ENCODE data around the gene OSCAR. TPM values are rescaled to one million over a fixed set of nuclear protein-coding genes. Genes with fewer than 3 reads are reported as not detected.

OSCAR gene, protein sequence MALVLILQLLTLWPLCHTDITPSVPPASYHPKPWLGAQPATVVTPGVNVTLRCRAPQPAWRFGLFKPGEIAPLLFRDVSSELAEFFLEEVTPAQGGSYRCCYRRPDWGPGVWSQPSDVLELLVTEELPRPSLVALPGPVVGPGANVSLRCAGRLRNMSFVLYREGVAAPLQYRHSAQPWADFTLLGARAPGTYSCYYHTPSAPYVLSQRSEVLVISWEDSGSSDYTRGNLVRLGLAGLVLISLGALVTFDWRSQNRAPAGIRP
- total RNA-seq (under 1 TPM in 1 of 2 experiments, not detected in 1; 0.33 TPM), polyA plus RNA-seq (under 1 TPM in 1 of 3 donors, not detected in 2; 0.16 TPM), total RNA-seq (0 to 0.59 (median 0.22) reads per million in 6 experiments)

DNA sequence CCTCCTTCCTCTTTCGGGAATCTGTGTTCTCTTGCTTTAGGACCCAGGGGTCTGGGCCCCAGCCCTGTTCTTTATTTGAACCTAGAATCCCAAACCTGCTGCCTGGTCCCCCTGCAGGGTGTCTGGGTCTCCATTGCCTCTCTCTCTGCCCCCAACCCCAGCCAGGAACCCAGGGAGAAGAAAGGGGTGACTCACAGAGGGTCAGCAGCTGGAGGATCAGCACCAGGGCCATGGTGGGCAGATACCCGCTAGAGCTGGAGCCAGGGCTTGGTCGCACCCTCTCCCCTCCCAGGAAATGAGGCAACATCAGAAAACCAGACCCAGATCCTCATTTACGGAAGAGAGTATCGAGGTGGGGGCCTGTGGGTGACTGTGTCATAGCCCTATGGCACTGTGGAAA is at the start of gene OSCAR:
OSCAR (minus strand) TSS at position 243 of the 400 bp plus-strand sequence; CDS start at position 232, 11 bp downstream.
- H3K9me3 Mint-ChIP-seq, result no peaks in the 10 kb centered on the region
- ATAC-seq (no peak), DNase-seq (no peak)
- H3K27ac Mint-ChIP-seq, result peak within 1 kb of the TSS in 8 of 10 donors; percentile 6 to 81 (median 59)
- peaks cover 0 to 3% (median 0%) of the 10 kb centered on the region in 3 donors for H3K36me3 Mint-ChIP-seq
- H3K4me1 Mint-ChIP-seq, result peaks cover 18 to 39% (median 34%) of the 10 kb centered on the region in 4 donors
- peak within 1 kb of the TSS; percentile 16 to 99 (median 52) for H3K4me3 Mint-ChIP-seq
- POLR2A ChIA-PET, result interaction anchor here (4.7 kb wide), 1 partner anchor 15 kb away, joined by 52 read pairs; the partner anchor contains the start of genes PRPF31 and TFPT
- H3K27me3 Mint-ChIP-seq, result peaks cover 0 to 6% (median 0%) of the 10 kb centered on the region in 5 donors

DNA sequence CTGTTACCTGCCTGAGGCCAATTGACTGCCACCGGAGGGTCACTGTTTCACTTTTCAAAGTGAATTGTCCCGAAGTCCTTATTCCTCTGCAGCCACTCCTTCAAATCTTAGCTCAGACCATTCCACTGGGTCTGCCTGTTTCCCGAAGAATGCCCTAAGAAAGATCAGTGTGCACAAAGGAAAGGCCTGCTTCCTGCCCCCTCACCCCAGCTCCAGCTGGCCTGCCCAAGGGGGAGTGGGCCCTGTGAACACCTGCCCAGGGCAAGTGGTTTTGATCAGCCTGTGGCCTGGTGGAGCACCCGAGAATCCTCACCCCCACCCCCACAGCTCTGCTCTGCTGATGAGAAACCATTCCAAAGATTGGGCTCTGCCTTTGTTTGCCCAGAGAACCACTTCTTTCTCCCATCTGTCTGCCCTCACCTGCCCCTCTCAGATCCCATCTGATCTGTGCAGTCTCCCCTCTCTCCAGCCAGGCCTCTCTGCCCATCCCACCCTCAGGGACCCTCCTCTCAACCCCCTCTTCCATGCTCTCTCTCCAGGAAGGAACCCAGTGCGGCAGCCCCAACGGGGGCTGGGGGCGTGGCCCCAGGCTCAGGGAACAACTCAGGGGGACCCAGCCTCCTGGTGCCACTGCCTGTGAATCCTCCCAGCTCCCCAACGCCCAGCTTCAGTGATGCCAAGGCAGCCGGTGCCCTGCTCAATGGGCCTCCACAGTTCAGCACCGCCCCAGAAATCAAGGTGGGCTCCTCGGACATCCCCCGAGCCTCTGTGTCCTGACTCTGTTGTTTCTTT is 48.6 kb upstream of the OSCAR start:
- ATAC-seq, result no peak
- Mint-ChIP-seq H3K9me3 (no peaks in the 10 kb centered on the region), H3K36me3 (peaks cover 0 to 86% (median 2%) of the 10 kb centered on the region in 3 donors), H3K27ac (peak overlapping the region in 9 of 10 donors; percentile 25 to 88 (median 52)), H3K4me3 (no peak overlapping the region), H3K27me3 (no peaks in the 10 kb centered on the region), H3K4me1 (peaks cover 9 to 30% (median 23%) of the 10 kb centered on the region in 4 donors)
- POLR2A ChIA-PET, result interaction anchor here (0.6 to 5.4 kb wide), 3 partner anchors 10 to 14 kb away, joined by 3 to 36 read pairs (median 10); partner anchors contain the start of genes CNOT3 and LENG1
- no peak for DNase-seq

DNA sequence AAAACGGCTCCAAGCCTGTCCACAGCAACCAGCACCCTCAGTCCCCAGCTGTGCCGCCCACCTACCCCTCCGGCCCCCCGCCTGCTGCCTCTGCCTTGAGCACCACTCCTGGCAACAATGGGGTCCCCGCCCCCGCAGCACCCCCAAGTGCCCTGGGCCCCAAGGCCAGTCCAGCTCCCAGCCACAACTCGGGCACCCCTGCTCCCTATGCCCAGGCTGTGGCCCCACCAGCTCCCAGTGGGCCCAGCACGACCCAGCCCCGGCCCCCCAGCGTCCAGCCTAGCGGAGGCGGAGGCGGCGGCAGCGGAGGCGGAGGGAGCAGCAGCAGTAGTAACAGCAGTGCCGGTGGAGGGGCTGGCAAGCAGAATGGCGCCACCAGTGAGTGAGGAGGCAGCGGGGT is 47.6 kb upstream of the OSCAR start:
- Mint-ChIP-seq H3K4me1 (peaks cover 0 to 29% (median 15%) of the 10 kb centered on the region in 4 donors), H3K9me3 (no peaks in the 10 kb centered on the region), H3K27ac (no peak overlapping the region), H3K36me3 (peaks cover 0 to 86% (median 10%) of the 10 kb centered on the region in 3 donors), H3K27me3 (no peaks in the 10 kb centered on the region), H3K4me3 (no peak overlapping the region)
- POLR2A ChIA-PET, result interaction anchor here (2.9 to 5.4 kb wide), 2 partner anchors 11 kb away, joined by 10 to 36 read pairs; partner anchors contain the start of genes CNOT3 and LENG1
- ATAC-seq (no peak), DNase-seq (no peak)

DNA sequence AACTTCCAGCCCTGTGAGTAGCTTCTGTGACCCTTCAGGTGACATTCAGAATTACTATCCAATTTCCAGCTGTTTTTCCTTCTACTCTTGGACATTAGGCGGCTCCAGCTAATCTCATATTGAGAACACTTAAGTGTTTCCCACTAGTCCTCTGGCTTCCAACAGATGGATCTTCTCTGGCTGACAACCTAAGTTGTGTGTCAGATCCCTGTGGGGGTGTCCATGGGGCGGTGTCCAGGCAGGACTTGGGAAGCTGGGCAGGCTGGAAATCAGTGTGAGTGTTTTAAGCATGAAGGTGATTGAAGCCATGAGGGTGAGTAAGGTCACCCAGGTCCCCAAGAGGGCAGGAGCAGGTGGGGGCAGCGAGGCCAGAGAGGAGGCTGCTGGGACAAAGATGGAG is 47.1 kb upstream of the OSCAR start:
- POLR2A ChIA-PET, result interaction anchor here (2.9 to 5.4 kb wide), 2 partner anchors 10 to 12 kb away, joined by 10 to 36 read pairs; partner anchors contain the start of genes CNOT3 and LENG1
- no peak for DNase-seq
- Mint-ChIP-seq H3K36me3 (peaks cover 0 to 87% (median 10%) of the 10 kb centered on the region in 3 donors), H3K27ac (peak overlapping the region in 2 of 10 donors; percentile 20 to 40), H3K27me3 (no peaks in the 10 kb centered on the region), H3K4me1 (peaks cover 0 to 30% (median 12%) of the 10 kb centered on the region in 4 donors), H3K9me3 (no peaks in the 10 kb centered on the region), H3K4me3 (no peak overlapping the region)
- no peak for ATAC-seq

DNA sequence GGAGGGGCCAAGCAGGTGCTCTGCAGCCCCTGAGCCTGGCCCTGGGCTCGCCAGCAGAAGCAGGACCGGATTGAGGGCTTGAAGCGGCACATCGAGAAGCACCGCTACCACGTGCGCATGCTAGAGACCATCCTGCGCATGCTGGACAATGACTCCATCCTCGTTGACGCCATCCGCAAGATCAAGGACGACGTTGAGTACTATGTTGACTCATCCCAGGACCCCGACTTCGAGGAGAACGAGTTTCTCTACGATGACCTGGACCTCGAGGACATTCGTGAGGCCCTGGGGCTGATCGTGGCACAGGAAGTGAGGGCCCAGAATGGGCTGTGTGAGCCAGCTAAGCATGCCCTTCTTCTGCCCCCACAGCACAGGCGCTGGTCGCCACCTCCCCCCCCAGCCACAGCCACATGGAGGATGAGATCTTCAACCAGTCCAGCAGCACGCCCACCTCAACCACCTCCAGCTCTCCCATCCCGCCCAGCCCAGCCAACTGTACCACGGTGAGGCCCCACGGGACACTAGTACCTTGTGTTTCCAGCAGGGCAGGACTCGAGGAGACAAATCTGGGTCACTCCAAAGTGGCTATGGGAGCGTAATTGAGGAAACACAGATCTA is 45.0 kb upstream of the OSCAR start:
- peaks cover 0 to 75% (median 10%) of the 10 kb centered on the region in 3 donors for H3K36me3 Mint-ChIP-seq
- H3K4me3 Mint-ChIP-seq, result no peak overlapping the region
- POLR2A ChIA-PET, result interaction anchor here (1.1 to 1.9 kb wide), 2 partner anchors 14 to 31 kb away, joined by 3 to 6 read pairs; partner anchors contain the start of genes LENG1 and TFPT
- DNase-seq (no peak), ATAC-seq (no peak)
- H3K27ac Mint-ChIP-seq, result no peak overlapping the region
- H3K9me3 Mint-ChIP-seq, result no peaks in the 10 kb centered on the region
- H3K4me1 Mint-ChIP-seq, result peaks cover 7 to 37% (median 19%) of the 10 kb centered on the region in 4 donors
- H3K27me3 Mint-ChIP-seq, result no peaks in the 10 kb centered on the region

DNA sequence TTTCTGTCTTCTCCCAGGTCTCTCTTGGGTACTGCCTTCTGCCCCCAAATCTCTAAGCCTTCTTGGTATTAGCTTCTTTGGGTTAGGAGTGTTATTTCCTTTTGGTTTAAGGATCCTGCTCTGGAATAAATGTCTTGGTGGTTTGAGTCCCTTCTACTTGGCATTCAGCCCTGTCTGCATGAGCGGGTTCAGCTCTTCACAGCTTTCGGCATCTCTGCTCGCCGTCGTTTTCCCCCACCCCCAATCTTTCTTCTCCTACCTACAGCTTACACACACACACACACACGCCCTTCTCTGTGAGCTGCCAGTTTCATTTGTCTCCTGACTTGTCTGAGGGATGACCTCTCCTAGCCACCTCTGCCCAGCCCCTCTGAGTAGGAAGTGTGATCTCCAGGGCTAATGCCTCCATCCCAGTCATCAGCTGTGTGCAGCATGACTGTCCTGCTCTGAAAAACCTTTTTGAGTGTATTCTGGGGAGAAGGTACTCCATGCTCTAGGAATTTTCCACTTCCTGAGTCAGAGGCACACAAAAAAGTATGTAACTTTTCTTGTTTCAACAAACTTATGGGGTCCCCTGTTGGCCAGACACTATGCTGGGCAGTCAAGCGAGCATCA is 41.7 kb upstream of the OSCAR start:
- ATAC-seq (no peak), DNase-seq (no peak)
- Mint-ChIP-seq H3K27ac (peak overlapping the region in 8 of 10 donors; percentile 12 to 91 (median 72)), H3K36me3 (peaks cover 0 to 57% (median 10%) of the 10 kb centered on the region in 3 donors), H3K4me3 (peak overlapping the region in 3 of 10 donors; percentile 9 to 65 (median 52)), H3K27me3 (no peaks in the 10 kb centered on the region), H3K4me1 (peaks cover 24 to 51% (median 35%) of the 10 kb centered on the region in 4 donors), H3K9me3 (no peaks in the 10 kb centered on the region)
- POLR2A ChIA-PET, result interaction anchor here (1.3 to 3.0 kb wide), 2 partner anchors 9 to 15 kb away, joined by 3 to 19 read pairs; partner anchors contain the start of gene LENG1

DNA sequence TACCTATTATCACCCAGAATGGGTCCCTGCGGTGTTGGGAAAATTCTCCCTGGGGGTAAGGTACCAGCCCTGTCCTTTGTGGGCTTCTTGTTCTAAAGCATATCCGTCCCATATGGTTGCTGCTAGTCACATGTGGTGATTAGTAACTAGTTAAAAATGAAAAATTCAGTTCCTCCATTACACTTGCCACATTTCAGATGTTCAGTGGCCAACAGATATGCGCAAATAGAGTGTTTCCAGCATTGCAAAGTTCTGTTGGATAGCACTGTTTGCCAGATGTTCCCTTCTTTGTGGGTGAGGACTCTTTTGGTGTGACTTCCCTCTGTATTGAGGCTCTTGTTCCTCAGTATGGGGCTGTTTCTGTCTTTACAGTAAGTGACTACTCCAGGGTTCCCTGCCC is 40.8 kb upstream of the OSCAR start:
- Mint-ChIP-seq H3K9me3 (no peaks in the 10 kb centered on the region), H3K4me3 (peak overlapping the region in 2 of 10 donors; percentile 22 to 93), H3K27ac (peak overlapping the region in 5 of 10 donors; percentile 13 to 75 (median 67)), H3K4me1 (peaks cover 27 to 57% (median 41%) of the 10 kb centered on the region in 4 donors), H3K27me3 (no peaks in the 10 kb centered on the region), H3K36me3 (peaks cover 0 to 48% (median 10%) of the 10 kb centered on the region in 3 donors)
- ATAC-seq (no peak), DNase-seq (no peak)
- POLR2A ChIA-PET, result interaction anchor here (0.9 to 1.3 kb wide), 2 partner anchors 10 to 17 kb away, joined by 3 to 4 read pairs; no protein-coding TSS in a partner anchor

DNA sequence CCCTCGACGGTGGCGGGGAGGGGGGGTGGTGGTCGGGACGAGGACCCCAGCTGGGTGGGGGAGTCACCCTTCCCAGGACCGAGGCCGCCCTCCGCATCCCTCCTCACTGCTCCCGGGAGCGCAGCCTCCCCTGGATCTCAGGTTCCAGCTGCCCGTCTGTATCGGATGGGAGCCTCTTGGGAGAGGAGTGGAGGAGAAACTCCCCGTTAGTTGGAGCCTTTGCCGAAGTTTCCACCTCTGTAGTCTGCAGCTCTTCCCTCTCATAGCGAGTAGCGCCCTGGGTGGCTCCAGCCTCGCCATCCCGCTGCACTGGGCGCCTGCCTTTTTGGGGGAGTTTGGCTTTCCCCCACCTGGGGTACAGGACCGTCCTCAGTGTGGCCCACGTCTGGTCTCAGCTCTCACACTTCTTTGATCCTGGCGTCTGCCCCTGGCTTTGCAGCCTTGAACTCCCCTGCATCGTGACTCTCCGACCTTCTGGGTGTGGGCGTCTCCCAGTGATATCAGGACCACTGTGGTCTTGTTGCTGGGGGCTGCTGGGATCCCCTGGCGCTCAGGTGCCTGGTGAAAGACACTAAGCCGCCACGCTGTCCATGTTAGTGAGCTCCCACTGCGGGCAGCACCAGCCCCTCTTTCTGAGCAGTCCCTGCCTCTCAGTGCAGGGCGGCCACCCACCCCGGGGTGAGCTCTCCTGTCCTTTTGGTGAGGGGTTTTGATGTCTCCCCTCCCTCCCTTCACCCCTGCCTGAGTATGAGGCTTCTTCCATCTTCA is 38.1 kb upstream of the OSCAR start:
- H3K9me3 Mint-ChIP-seq, result no peaks in the 10 kb centered on the region
- H3K36me3 Mint-ChIP-seq, result peaks cover 0 to 22% (median 5%) of the 10 kb centered on the region in 3 donors
- no peak for ATAC-seq
- H3K4me3 Mint-ChIP-seq, result peak overlapping the region; percentile 78 to 93 (median 88)
- no peaks in the 10 kb centered on the region for H3K27me3 Mint-ChIP-seq
- peak overlapping the region; percentile 86 to 98 (median 90) for H3K27ac Mint-ChIP-seq
- POLR2A ChIA-PET, result interaction anchor here (1.2 to 4.5 kb wide), 5 partner anchors 11 to 61 kb away, joined by 4 to 129 read pairs (median 18); partner anchors contain the start of genes LENG1, NDUFA3, PRPF31 and RPS9
- DNase-seq, result peak in 1 of 10 donors; percentile 31
- H3K4me1 Mint-ChIP-seq, result peaks cover 30 to 65% (median 52%) of the 10 kb centered on the region in 4 donors

DNA sequence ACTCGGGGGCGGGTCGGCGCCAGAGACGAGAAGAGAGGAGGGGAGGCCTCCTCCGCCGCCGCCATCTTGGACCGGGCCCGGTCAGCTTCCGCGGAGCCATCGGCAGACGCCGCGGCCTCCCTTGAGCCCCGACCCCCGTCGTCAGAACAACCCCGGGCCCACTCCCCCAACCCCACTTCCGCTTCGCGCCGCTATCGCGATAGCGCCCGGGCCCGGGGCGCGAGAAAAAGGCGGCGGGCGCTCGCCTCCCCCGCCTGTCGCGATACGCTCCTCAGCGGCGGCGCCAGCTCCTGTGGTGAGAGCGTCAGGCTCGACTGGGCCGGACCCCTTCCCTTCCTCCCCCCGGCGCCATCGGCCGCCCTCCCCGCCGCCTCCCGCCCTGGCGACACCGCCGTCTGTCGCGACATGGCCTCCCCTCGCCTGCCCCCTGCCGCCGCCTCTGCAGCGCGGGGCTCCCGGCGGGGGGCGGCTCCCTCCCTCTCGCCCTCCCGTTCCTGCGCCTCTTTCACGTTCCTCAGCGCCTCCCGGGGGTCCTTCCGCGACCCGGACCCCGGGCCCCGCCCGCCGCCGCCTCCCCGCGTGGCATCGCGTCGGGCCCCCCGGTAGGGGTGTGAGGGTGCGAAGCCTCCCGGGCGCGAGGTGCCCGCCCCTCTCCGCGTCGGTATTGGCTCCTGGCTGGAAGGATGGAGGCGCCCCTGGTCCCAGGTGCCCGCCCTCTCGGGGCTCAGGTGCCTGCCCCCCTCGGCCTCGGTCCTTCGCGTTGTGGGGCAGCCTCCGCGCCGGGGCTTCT is 37.3 kb upstream of the OSCAR start, which contains the start of gene CNOT3:
CNOT3 (plus strand) TSS at position 64 of the 790 bp plus-strand sequence. CDS start 5,217 bp downstream, outside the sequence.
- POLR2A ChIA-PET, result interaction anchor here (0.6 to 4.5 kb wide), 22 partner anchors 12 to 1948 kb away, joined by 3 to 129 read pairs (median 4); partner anchors contain the start of genes LENG1, MBOAT7, MYADM and NDUFA3
- Mint-ChIP-seq H3K9me3 (no peaks in the 10 kb centered on the region), H3K27ac (peak within 1 kb of the TSS; percentile 87 to 98 (median 92)), H3K4me1 (peaks cover 30 to 57% (median 52%) of the 10 kb centered on the region in 4 donors), H3K36me3 (peaks cover 0 to 14% (median 0%) of the 10 kb centered on the region in 3 donors), H3K27me3 (no peaks in the 10 kb centered on the region), H3K4me3 (peak within 1 kb of the TSS; percentile 78 to 94 (median 91))
- DNase-seq, result peak in 5 of 10 donors; percentile 21 to 51 (median 32)
- ATAC-seq, result no peak

Data from naive thymus-derived CD8-positive, alpha-beta T cell (primary cell).